ES-I3 (cell line): Measurements from ENCODE around the gene HPSE2.

Source experiments
- H3K36me3 ChIP-seq: 2 replicates; pipeline ENCODE4 v1.6.1; 2013; ENCODE audit warnings: mild to moderate bottlenecking, low read length, control low read depth, moderate library complexity; ENCODE audit not compliant: insufficient read depth
- H3K4me1 ChIP-seq: 2 replicates; pipeline ENCODE4 v1.6.1; 2013; ENCODE audit warnings: mild to moderate bottlenecking, control low read depth, low read length; ENCODE audit not compliant: insufficient read depth
- H3K9ac ChIP-seq: 2 replicates; pipeline ENCODE4 v1.6.1; 2013; ENCODE audit warnings: low read depth, mild to moderate bottlenecking, low read length, moderate library complexity
- H3K9me3 ChIP-seq: 2 replicates; pipeline ENCODE4 v1.6.1; 2013; ENCODE audit warnings: mild to moderate bottlenecking, low read length, moderate library complexity; ENCODE audit not compliant: control insufficient read depth, insufficient read depth

Gene HPSE2

GRCh38 chr10:98589007-98589406, 646.6 kb downstream of the HPSE2 start:
- H3K9ac ChIP-seq: no peak overlapping the region
- no peaks in the 10 kb centered on the region; the same call in 1 of the 2 replicates for H3K4me1 ChIP-seq
- no peaks in the 10 kb centered on the region for H3K36me3 ChIP-seq
- H3K9me3 ChIP-seq: no peaks in the 10 kb centered on the region

GRCh38 chr10:98587156-98587837, 648.4 kb downstream of the HPSE2 start:
- no peaks in the 10 kb centered on the region for H3K36me3 ChIP-seq
- no peak overlapping the region for H3K9ac ChIP-seq
- H3K4me1 ChIP-seq: no peaks in the 10 kb centered on the region; the same call in 1 of the 2 replicates
- no peaks in the 10 kb centered on the region for H3K9me3 ChIP-seq

- Histone ChIP-seq H3K4me1 (no peaks in the 10 kb centered on the region; the same call in 1 of the 2 replicates), H3K9ac (no peak overlapping the region), H3K9me3 (no peaks in the 10 kb centered on the region), H3K36me3 (no peaks in the 10 kb centered on the region)
These were observed 649.6 kb downstream of the HPSE2 start for GRCh38 chr10:98586096-98586495.

- H3K36me3 ChIP-seq: no peaks in the 10 kb centered on the region
- no peak overlapping the region for H3K9ac ChIP-seq
- H3K9me3 ChIP-seq: no peaks in the 10 kb centered on the region
- no peaks in the 10 kb centered on the region; the same call in 1 of the 2 replicates for H3K4me1 ChIP-seq
These were observed 653.3 kb downstream of the HPSE2 start for GRCh38 chr10:98582363-98582762.

GRCh38 chr10:98577578-98577977, 658.1 kb downstream of the HPSE2 start:
- Histone ChIP-seq H3K9me3 (no peaks in the 10 kb centered on the region), H3K36me3 (no peaks in the 10 kb centered on the region), H3K9ac (no peak overlapping the region), H3K4me1 (no peaks in the 10 kb centered on the region)

GRCh38 chr10:98577168-98577567, 658.5 kb downstream of the HPSE2 start:
- Histone ChIP-seq H3K9me3 (no peaks in the 10 kb centered on the region), H3K9ac (no peak overlapping the region), H3K36me3 (no peaks in the 10 kb centered on the region), H3K4me1 (no peaks in the 10 kb centered on the region)

GRCh38 chr10:98576096-98576495, 659.6 kb downstream of the HPSE2 start:
- Histone ChIP-seq H3K36me3 (no peaks in the 10 kb centered on the region), H3K4me1 (no peaks in the 10 kb centered on the region), H3K9me3 (no peaks in the 10 kb centered on the region), H3K9ac (no peak overlapping the region)

GRCh38 chr10:98572594-98572993, 663.1 kb downstream of the HPSE2 start:
- H3K4me1 ChIP-seq: no peaks in the 10 kb centered on the region
- no peaks in the 10 kb centered on the region for H3K9me3 ChIP-seq
- H3K36me3 ChIP-seq: no peaks in the 10 kb centered on the region
- H3K9ac ChIP-seq: no peak overlapping the region

GRCh38 chr10:98570834-98571233, 664.8 kb downstream of the HPSE2 start:
- Histone ChIP-seq H3K4me1 (no peaks in the 10 kb centered on the region), H3K36me3 (no peaks in the 10 kb centered on the region), H3K9me3 (no peaks in the 10 kb centered on the region), H3K9ac (no peak overlapping the region)

GRCh38 chr10:98569853-98570252, 665.8 kb downstream of the HPSE2 start:
- Histone ChIP-seq H3K9me3 (no peaks in the 10 kb centered on the region), H3K4me1 (no peaks in the 10 kb centered on the region), H3K36me3 (no peaks in the 10 kb centered on the region), H3K9ac (no peak overlapping the region)

- H3K4me1 ChIP-seq: no peaks in the 10 kb centered on the region
- no peaks in the 10 kb centered on the region for H3K9me3 ChIP-seq
- H3K9ac ChIP-seq: no peak overlapping the region
- H3K36me3 ChIP-seq: no peaks in the 10 kb centered on the region
These were observed 667.1 kb downstream of the HPSE2 start for GRCh38 chr10:98568551-98568950.

GRCh38 chr10:98567391-98568133, 668.1 kb downstream of the HPSE2 start:
- no peak overlapping the region for H3K9ac ChIP-seq
- no peaks in the 10 kb centered on the region for H3K9me3 ChIP-seq
- H3K4me1 ChIP-seq: no peaks in the 10 kb centered on the region

GRCh38 chr10:98563811-98564210, 671.8 kb downstream of the HPSE2 start:
- Histone ChIP-seq H3K9me3 (no peaks in the 10 kb centered on the region), H3K4me1 (no peaks in the 10 kb centered on the region), H3K36me3 (no peaks in the 10 kb centered on the region), H3K9ac (no peak overlapping the region)

More at GRCh38 chr10:98567391-98568133, 668.1 kb downstream of the HPSE2 start:
- H3K36me3 ChIP-seq: no peaks in the 10 kb centered on the region

GRCh38 chr10:98560565-98560964, 675.1 kb downstream of the HPSE2 start:
- no peaks in the 10 kb centered on the region for H3K36me3 ChIP-seq
- no peak overlapping the region for H3K9ac ChIP-seq
- H3K4me1 ChIP-seq: no peaks in the 10 kb centered on the region
- H3K9me3 ChIP-seq: no peaks in the 10 kb centered on the region

GRCh38 chr10:98556061-98556460, 679.6 kb downstream of the HPSE2 start:
- Histone ChIP-seq H3K9me3 (no peaks in the 10 kb centered on the region), H3K9ac (no peak overlapping the region), H3K4me1 (0 out of 2 replicates have a peak, but pooled peaks cover 3% of the 10 kb centered on the region), H3K36me3 (no peaks in the 10 kb centered on the region)
